ENCODE results near the gene OR4F15.

GRCh38 chr15:101841656-101842055 lies 29.7 kb downstream of the OR4F15 start:
- TF ChIP-seq EZH2 (IDR thresholded peaks at IDR 0.05; ENCODE audit: borderline replicate concordance, low read depth, low read length, severe bottlenecking) = no peak
- no peak for TF ChIP-seq JUN (IDR thresholded peaks at IDR 0.05; ENCODE audit: borderline replicate concordance, insufficient read depth, insufficient read length, low read depth)
- TF ChIP-seq CTCF (IDR thresholded peaks at IDR 0.05; ENCODE audit: extremely low read depth in 1 of 2, insufficient read depth in 1 of 2, low read depth in 1 of 2, low read length in 2 of 2) = no peak
